Activated CD4-positive, alpha-beta T cell treated with anti-CD3 and anti-CD28 coated beads, Interleukin-2, amount 50 U/mL, for 48 hours (primary cell): ENCODE measurements around the gene IGF1R.

Experiments used
- DNase-seq, 2 experiments: peaks; one replicate each; pipeline ENCODE4 v3.0.0-alpha.2; 2020

Gene IGF1R

GRCh38 chr15:98894312-98894711 is 246.0 kb downstream of the IGF1R start:
- DNase-seq: no peak

GRCh38 chr15:98896002-98896721 is 247.8 kb downstream of the IGF1R start:
- no peak for DNase-seq

- no peak for DNase-seq
Observed at GRCh38 chr15:98896802-98897732, 248.7 kb downstream of the IGF1R start.

- DNase-seq: no peak
Observed at GRCh38 chr15:98898122-98898521, 249.8 kb downstream of the IGF1R start.

- DNase-seq: no peak
Observed at GRCh38 chr15:98899272-98900021, 251.1 kb downstream of the IGF1R start.

GRCh38 chr15:98900356-98900755 is 252.0 kb downstream of the IGF1R start:
- no peak for DNase-seq

- no peak for DNase-seq
Observed at GRCh38 chr15:98901434-98902072, 253.2 kb downstream of the IGF1R start.

- DNase-seq: no peak
Observed at GRCh38 chr15:98902931-98903330, 254.6 kb downstream of the IGF1R start.

GRCh38 chr15:98903377-98904018 is 255.2 kb downstream of the IGF1R start:
- DNase-seq: peak; percentile 18 to 33

- DNase-seq: peak in 1 of 2 experiments; percentile 7
Observed at GRCh38 chr15:98904544-98904943, 256.2 kb downstream of the IGF1R start.

GRCh38 chr15:98905963-98906711 is 257.8 kb downstream of the IGF1R start:
- DNase-seq: no peak

GRCh38 chr15:98906712-98907083 is 258.4 kb downstream of the IGF1R start:
- DNase-seq: no peak

- DNase-seq: no peak
Observed at GRCh38 chr15:98907927-98908471, 259.7 kb downstream of the IGF1R start.

- no peak for DNase-seq
Observed at GRCh38 chr15:98909968-98910885, 261.9 kb downstream of the IGF1R start.

GRCh38 chr15:98914626-98915025 is 266.3 kb downstream of the IGF1R start:
- no peak for DNase-seq

GRCh38 chr15:98916826-98917225 is 268.5 kb downstream of the IGF1R start:
- no peak for DNase-seq

GRCh38 chr15:98917417-98917816 is 269.1 kb downstream of the IGF1R start:
- no peak for DNase-seq

GRCh38 chr15:98920091-98920880 is 271.9 kb downstream of the IGF1R start:
- DNase-seq: no peak

GRCh38 chr15:98923171-98923570 is 274.8 kb downstream of the IGF1R start:
- no peak for DNase-seq
